GM12873 (cell line): ENCODE results near the gene DPY19L3.

Experiments
- TF ChIP-seq, protein P1 (sequence below): IDR thresholded peaks from 2 replicates; pipeline ENCODE4 v1.5.1; 2012; ENCODE audit warnings: low read depth, mild to moderate bottlenecking, moderate library complexity, low read length, control low read depth; ENCODE audit not compliant: insufficient read depth; ENCODE audit errors: missing control alignments

Gene DPY19L3

DNA sequence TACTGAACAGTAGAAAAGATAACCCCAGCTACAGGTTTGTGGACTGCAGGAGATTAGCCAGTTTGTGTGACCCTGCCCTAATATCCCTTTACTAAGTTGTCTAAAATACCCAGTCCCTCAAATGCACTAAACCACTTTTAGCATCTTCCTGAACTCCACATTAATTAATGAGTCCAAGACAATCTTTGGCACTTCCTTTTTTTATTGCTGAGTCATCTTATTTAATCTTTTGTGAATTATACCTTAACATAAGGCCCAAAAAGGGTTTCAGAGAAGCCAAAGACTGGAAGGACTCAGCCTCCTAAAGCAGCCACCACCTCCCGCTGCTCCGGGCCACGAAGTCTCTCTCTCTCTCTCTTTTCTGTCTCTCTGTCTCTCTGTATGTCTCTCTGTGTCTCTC lies 126.7 kb downstream of the DPY19L3 start:
- TF ChIP-seq, protein P1, sequence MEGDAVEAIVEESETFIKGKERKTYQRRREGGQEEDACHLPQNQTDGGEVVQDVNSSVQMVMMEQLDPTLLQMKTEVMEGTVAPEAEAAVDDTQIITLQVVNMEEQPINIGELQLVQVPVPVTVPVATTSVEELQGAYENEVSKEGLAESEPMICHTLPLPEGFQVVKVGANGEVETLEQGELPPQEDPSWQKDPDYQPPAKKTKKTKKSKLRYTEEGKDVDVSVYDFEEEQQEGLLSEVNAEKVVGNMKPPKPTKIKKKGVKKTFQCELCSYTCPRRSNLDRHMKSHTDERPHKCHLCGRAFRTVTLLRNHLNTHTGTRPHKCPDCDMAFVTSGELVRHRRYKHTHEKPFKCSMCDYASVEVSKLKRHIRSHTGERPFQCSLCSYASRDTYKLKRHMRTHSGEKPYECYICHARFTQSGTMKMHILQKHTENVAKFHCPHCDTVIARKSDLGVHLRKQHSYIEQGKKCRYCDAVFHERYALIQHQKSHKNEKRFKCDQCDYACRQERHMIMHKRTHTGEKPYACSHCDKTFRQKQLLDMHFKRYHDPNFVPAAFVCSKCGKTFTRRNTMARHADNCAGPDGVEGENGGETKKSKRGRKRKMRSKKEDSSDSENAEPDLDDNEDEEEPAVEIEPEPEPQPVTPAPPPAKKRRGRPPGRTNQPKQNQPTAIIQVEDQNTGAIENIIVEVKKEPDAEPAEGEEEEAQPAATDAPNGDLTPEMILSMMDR, result no peak
